Caco-2 (cell line): Measurements from ENCODE around the gene TMEM131. TPM values are rescaled to one million over a fixed set of nuclear protein-coding genes. Genes with fewer than 3 reads are reported as not detected.
"Not testable (repeated sequence)": the region's sequence is repeated elsewhere in the genome, so short reads cannot be mapped to it uniquely, and the experiment has no call there.

ENCODE experiments used
- BruUV-seq: library from RNA; stranded (reverse); fragments of 400-500 nt; replicated peaks from 2 replicates; lab custom pipeline; 2021; lab: Mats Ljungman, UMichigan
- CTCF ChIA-PET: fragments of 300-600 bp; sonication (Branson Sonifier 250); formaldehyde crosslinking; loops from one replicate; lab custom pipeline; 2022; ENCODE audit warnings: antibody characterized with exemption; lab: Charles Lee
- POLR2A ChIA-PET: fragments of 300-600 bp; sonication (Branson Sonifier 250); formaldehyde crosslinking; loops from one replicate; lab custom pipeline; 2022; ENCODE audit warnings: antibody characterized with exemption; lab: Charles Lee
- DNase-seq, 2 experiments: peaks; one replicate each; pipeline versions ENCODE4 v3.0.0 to v3.0.0-alpha.2; 2020 to 2022
- H3K27me3 ChIP-seq: replicated peaks from 2 replicates; pipeline ENCODE4 v1.6.0; 2011; ENCODE audit warnings: low read length; ENCODE audit not compliant: control insufficient read depth, insufficient read depth
- H3K36me3 ChIP-seq: 2 replicates; pipeline ENCODE4 v1.5.1; 2011; ENCODE audit warnings: low read length; ENCODE audit not compliant: control insufficient read depth, insufficient read depth
- H3K4me1 ChIP-seq: fragments of 250-450 bp; sonication (Bioruptor Pico); 2 replicates; pipeline ENCODE4 v1.5.1; 2020; ENCODE audit warnings: mild to moderate bottlenecking
- H3K4me3 ChIP-seq: 2 replicates; pipeline ENCODE4 v1.5.1; 2011; ENCODE audit warnings: low read depth, mild to moderate bottlenecking, control low read depth, low read length
- H3K9me3 ChIP-seq: fragments of 250-450 bp; sonication (Bioruptor Pico); 2 replicates; pipeline ENCODE4 v1.5.1; 2020; ENCODE audit warnings: mild to moderate bottlenecking, moderate library complexity
- H3K27ac Mint-ChIP-seq: one replicate; pipeline ENCODE4 v1.8.0; 2022; ENCODE audit warnings: mixed read lengths; ENCODE audit not compliant: unreplicated experiment
- H3K27me3 Mint-ChIP-seq: one replicate; pipeline ENCODE4 v1.8.0; 2022; ENCODE audit warnings: mixed read lengths; ENCODE audit not compliant: insufficient read depth, unreplicated experiment
- H3K36me3 Mint-ChIP-seq: one replicate; pipeline ENCODE4 v1.8.0; 2022; ENCODE audit warnings: mild to moderate bottlenecking, mixed read lengths; ENCODE audit not compliant: insufficient read depth, unreplicated experiment
- H3K4me1 Mint-ChIP-seq: one replicate; pipeline ENCODE4 v1.8.0; 2022; ENCODE audit warnings: low read depth, mixed read lengths; ENCODE audit not compliant: unreplicated experiment
- H3K4me3 Mint-ChIP-seq: one replicate; pipeline ENCODE4 v1.8.0; 2022; ENCODE audit warnings: mild to moderate bottlenecking, moderate library complexity, mixed read lengths; ENCODE audit not compliant: unreplicated experiment
- H3K9me3 Mint-ChIP-seq: one replicate; pipeline ENCODE4 v1.8.0; 2022; ENCODE audit warnings: mixed read lengths; ENCODE audit not compliant: unreplicated experiment
- CTCF ChIP-seq, 2 experiments: fragments of 200-600 bp in 1 of 2; IDR thresholded peaks; 1 replicate in 1 of 2; 2 replicates in 1 of 2; pipeline versions ENCODE4 v1.5.1 to v1.8.0; 2011 to 2022; ENCODE audit warnings: antibody characterized with exemption in 1 of 2, control low read depth in 1 of 2, inconsistent platforms in 1 of 2, low read depth in 1 of 2, low read length in 1 of 2, mild to moderate bottlenecking in 1 of 2, moderate library complexity in 1 of 2; ENCODE audit not compliant: insufficient read depth in 1 of 2, severe bottlenecking in 1 of 2, unreplicated experiment in 1 of 2
- intact Hi-C: fragments of 100-400 bp; cut with micrococcal nuclease; formaldehyde crosslinking; loops from one replicate; pipeline ENCODE4 v1.10.0; 2022; ENCODE audit not compliant: unreplicated experiment
- total RNA-seq: library from RNA; stranded (reverse); gene quantifications from 2 replicates; pipeline ENCODE4 v1.2.3, GENCODE V29; 2022

The TMEM131 gene
- total RNA-seq, 1 experiment from 2014 or later = 36.3 TPM

DNA sequence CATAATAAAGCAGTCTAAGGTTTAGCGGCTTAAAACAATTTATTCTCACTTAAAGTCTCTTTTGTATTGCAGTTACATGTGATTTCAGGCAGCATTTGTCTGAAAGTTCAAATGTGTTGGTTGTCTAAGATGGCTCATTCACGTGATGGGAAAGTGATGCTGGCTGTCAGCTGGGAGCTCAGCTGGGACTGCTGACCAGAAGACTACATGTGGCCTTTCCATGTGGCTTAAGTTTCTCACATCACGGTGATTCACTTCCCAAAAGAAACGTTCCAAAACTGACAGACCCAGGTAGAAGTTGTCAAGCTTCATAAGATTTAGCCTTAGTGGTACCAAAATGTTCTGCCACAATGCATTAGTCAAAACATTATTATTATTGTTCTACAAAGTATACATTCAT, 76.9 kb downstream of the TMEM131 start:
- no TSS peak for BruUV-seq
- Mint-ChIP-seq H3K4me1 (no peaks in the 10 kb centered on the region), H3K9me3 (no peaks in the 10 kb centered on the region), H3K4me3 (no peak overlapping the region), H3K36me3 (peaks cover 5% of the 10 kb centered on the region), H3K27ac (no peak overlapping the region), H3K27me3 (no peaks in the 10 kb centered on the region)
- no peaks in the 10 kb centered on the region for H3K4me1 ChIP-seq
- H3K9me3 ChIP-seq = no peaks in the 10 kb centered on the region
- no peak overlapping the region for H3K4me3 ChIP-seq
- no peak for DNase-seq
- no peaks in the 10 kb centered on the region for H3K27me3 ChIP-seq
- ChIA-PET CTCF (no interaction called here), POLR2A (no interaction called here)
- intact Hi-C loops = no loop called here
- no peak for TF ChIP-seq CTCF (IDR thresholded peaks at IDR 0.05; ENCODE audit: insufficient read depth in 1 of 2, low read depth in 1 of 2, low read length in 1 of 2, severe bottlenecking in 1 of 2, unreplicated experiment in 1 of 2)
- H3K36me3 ChIP-seq = no peaks in the 10 kb centered on the region

DNA sequence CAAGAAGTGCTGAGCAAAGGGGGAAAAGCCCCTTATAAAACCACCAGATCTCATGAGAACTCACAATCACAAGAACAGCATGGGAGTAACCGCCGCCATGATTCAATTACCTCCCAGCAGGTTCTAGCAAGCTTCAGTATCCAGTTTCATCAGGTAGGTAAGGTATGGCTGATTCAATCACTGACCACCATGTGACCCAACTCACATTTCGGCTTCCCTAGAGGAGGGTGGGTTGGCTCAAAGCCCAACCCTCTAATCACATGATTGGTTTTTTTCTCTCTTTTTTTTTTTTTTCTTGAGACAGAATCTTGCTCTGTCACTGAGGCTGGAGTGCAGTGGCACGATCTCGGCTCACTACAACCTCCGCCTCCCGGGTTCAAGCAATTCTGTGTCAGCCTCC, 78.1 kb downstream of the TMEM131 start:
- H3K4me3 Mint-ChIP-seq, H3K9me3 ChIP-seq, H3K27me3 ChIP-seq, CTCF ChIA-PET, H3K9me3 Mint-ChIP-seq, intact Hi-C loops, DNase-seq, H3K4me1 Mint-ChIP-seq, BruUV-seq, H3K4me1 ChIP-seq, H3K4me3 ChIP-seq, H3K27me3 Mint-ChIP-seq, H3K36me3 ChIP-seq, POLR2A ChIA-PET, H3K27ac Mint-ChIP-seq, H3K36me3 Mint-ChIP-seq: not testable (repeated sequence)

DNA sequence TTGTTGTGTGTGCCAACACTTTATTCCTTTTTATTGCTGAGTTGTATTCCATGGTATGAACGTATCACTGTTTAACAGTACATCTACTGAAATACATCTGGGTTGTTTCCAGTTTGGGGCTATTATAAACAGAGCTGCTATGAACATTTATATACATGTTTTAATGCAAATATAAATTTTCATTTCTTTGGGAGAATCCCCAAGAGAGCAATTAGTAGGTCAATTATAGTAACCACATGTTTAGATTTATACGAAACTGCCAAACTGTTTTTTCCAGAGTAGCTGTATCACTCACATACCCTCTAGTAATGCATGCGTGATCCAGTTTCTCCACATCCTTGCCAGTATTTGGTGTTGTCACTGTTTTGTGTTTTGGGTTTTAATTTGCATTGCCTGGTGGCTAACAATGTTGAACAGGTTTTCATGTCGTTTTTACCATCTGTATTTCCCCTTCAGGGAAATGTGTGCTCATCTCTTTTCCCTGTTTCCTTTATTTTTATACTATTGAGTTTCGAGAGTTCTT, 81.0 kb downstream of the TMEM131 start:
- BruUV-seq = no TSS peak
- H3K4me3 Mint-ChIP-seq = no peak overlapping the region
- DNase-seq = no peak
- intact Hi-C loops = loop anchor here (5.0 kb wide), 1 partner anchor 38 kb away; no protein-coding TSS in a partner anchor
- no peak overlapping the region for H3K27ac Mint-ChIP-seq
- H3K36me3 ChIP-seq = no peaks in the 10 kb centered on the region
- no peak for TF ChIP-seq CTCF (IDR thresholded peaks at IDR 0.05; ENCODE audit: insufficient read depth in 1 of 2, low read depth in 1 of 2, low read length in 1 of 2, severe bottlenecking in 1 of 2, unreplicated experiment in 1 of 2)
- H3K4me1 ChIP-seq = peaks cover 10% of the 10 kb centered on the region
- peaks cover 19% of the 10 kb centered on the region for H3K4me1 Mint-ChIP-seq
- ChIA-PET POLR2A (no interaction called here), CTCF (no interaction called here)
- H3K9me3 ChIP-seq = no peaks in the 10 kb centered on the region
- no peaks in the 10 kb centered on the region for H3K36me3 Mint-ChIP-seq
- H3K27me3 Mint-ChIP-seq = no peaks in the 10 kb centered on the region
- peaks cover 9% of the 10 kb centered on the region for H3K9me3 Mint-ChIP-seq
- H3K4me3 ChIP-seq = no peak overlapping the region
- H3K27me3 ChIP-seq = no peaks in the 10 kb centered on the region
